GM06990 (cell line): ENCODE results near the gene DUSP23.

Experiments
- DNase-seq: peaks from one replicate; pipeline ENCODE4 v3.0.0-alpha.2; 2011; ENCODE audit not compliant: insufficient read length; ENCODE audit errors: extremely low read depth
- H3K27me3 ChIP-seq: replicated peaks from 2 replicates; pipeline ENCODE4 v1.6.0; 2011; ENCODE audit warnings: low read length; ENCODE audit not compliant: control insufficient read depth, insufficient read depth
- H3K36me3 ChIP-seq: 2 replicates; pipeline ENCODE4 v1.5.1; 2011; ENCODE audit warnings: low read length; ENCODE audit not compliant: control insufficient read depth, insufficient read depth
- H3K4me3 ChIP-seq: replicated peaks from 2 replicates; pipeline ENCODE4 v1.5.1; 2011; ENCODE audit warnings: low read depth, mild to moderate bottlenecking, control low read depth, low read length
- CTCF ChIP-seq: IDR thresholded peaks from 2 replicates; pipeline ENCODE4 v1.5.1; 2011; ENCODE audit warnings: low read length, control low read depth, mild to moderate bottlenecking, inconsistent platforms; ENCODE audit not compliant: insufficient read depth, poor library complexity, severe bottlenecking

Gene DUSP23

GRCh38 chr1:159756397-159756796, 24.4 kb upstream of the DUSP23 start:
- no peak overlapping the region for H3K4me3 ChIP-seq
- H3K27me3 ChIP-seq: no peaks in the 10 kb centered on the region
- H3K36me3 ChIP-seq: no peaks in the 10 kb centered on the region
- no peak for TF ChIP-seq CTCF
- DNase-seq: no peak

GRCh38 chr1:159763686-159764085, 17.1 kb upstream of the DUSP23 start:
- H3K36me3 ChIP-seq: no peaks in the 10 kb centered on the region
- DNase-seq: no peak
- no peaks in the 10 kb centered on the region for H3K27me3 ChIP-seq

GRCh38 chr1:159765806-159766205, 15.0 kb upstream of the DUSP23 start:
- no peak for TF ChIP-seq CTCF
- no peaks in the 10 kb centered on the region for H3K27me3 ChIP-seq
- H3K36me3 ChIP-seq: no peaks in the 10 kb centered on the region
- no peak overlapping the region for H3K4me3 ChIP-seq
- no peak for DNase-seq

More at GRCh38 chr1:159763686-159764085, 17.1 kb upstream of the DUSP23 start:
- H3K4me3 ChIP-seq: no peak overlapping the region
- TF ChIP-seq CTCF: no peak

GRCh38 chr1:159771127-159771895, 9.5 kb upstream of the DUSP23 start:
- Histone ChIP-seq H3K27me3 (no peaks in the 10 kb centered on the region), H3K4me3 (no peak overlapping the region), H3K36me3 (no peaks in the 10 kb centered on the region)
- TF ChIP-seq CTCF: no peak
- no peak for DNase-seq

GRCh38 chr1:159774465-159774864, 6.3 kb upstream of the DUSP23 start:
- Histone ChIP-seq H3K4me3 (no peak overlapping the region), H3K36me3 (no peaks in the 10 kb centered on the region), H3K27me3 (no peaks in the 10 kb centered on the region)
- TF ChIP-seq CTCF: no peak
- no peak for DNase-seq
